NCI-H460 (cell line): ENCODE measurements around the gene PLA2R1. TPM values are rescaled to one million over a fixed set of nuclear protein-coding genes. Genes with fewer than 3 reads are reported as not detected.

ENCODE experiments used
- DNase-seq: peaks from one replicate; pipeline ENCODE4 v3.0.0-alpha.2; 2016; ENCODE audit warnings: low read depth; ENCODE audit errors: extremely low read depth
- total RNA-seq: library from RNA; depleted of rRNA; stranded (reverse); fragments of >200 nt; shearing (Covaris generic); gene quantifications from 2 replicates; pipeline ENCODE4 v1.2.3, GENCODE V29; 2014; rRNA removed

PLA2R1 gene
- total RNA-seq, 1 experiment from 2014 or later = 22.8 TPM

DNA sequence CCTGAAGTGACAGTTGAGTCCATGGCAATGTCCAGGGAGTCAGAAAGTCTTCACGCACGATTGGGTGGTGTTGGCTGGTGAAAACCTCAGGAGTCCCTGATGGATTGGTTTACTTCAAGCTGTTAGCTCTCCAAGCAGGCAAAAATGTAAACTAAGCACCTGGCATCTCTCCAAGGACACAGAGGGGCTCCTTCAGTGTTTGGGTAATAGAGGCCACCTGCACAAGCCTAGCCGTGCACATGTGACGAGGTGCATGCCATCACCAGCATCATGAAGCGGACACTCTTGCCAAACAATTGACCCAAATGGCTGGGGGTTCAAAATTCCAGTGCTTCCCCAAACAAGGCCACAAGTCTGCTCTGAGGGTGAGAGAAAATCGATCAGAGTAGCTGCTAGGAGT is 159.7 kb downstream of the PLA2R1 start:
- no peak for DNase-seq

DNA sequence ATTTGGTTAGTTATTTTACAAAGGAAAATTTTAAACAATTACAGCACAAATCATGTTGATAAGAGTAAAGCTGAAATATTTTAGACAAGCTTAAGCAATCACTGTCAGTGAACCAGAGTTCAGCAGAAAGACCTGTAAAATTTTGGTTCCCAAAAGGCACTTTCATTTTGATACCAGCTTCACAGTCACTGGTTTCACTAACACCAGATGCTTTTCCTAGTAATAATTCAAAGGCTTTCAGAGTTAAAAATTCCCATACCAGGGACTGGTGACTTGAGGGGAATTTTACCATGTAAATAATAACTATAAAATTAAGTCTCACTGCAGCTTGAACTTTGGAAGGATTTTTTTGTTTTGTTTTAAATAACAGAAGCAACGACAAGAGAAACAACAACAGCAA is 162.1 kb downstream of the PLA2R1 start:
- no peak for DNase-seq

DNA sequence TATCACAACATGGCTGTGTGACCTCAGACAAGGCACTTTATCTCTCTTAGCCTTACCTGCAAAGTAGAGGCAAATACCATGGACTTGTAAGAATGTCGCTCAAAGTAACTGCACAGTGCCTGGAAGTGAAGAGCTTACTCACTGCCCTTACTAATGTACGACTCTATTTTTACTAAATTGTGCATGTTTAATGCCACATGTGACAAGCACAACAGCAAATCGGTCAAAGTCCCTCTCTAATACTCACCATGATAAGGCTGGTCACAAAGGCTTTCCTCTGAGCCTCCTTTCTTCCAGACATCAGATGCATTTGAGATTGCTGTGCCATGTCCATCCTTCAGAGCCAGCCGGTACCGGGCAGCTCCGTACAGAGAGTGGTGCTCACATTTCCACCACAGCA is 164.0 kb downstream of the PLA2R1 start:
- DNase-seq = no peak

DNA sequence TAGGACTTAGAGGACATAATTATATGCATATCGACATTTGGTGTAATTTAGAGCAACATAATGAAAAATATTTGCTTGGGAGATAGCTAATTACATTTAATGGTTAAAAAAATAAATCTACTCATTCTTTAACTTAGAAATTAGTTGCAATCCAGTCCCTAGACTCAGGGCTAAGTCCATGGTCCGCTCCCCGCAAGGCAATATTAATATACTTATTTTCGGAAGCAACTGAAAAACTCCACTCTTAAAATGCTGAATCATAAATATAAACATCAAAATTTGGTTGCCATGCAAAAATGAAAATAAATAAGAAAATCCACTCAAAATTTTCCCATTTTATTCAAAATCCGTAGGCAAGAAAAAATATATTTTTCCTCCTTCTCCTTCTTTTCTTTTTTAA is 164.7 kb downstream of the PLA2R1 start:
- DNase-seq = no peak

DNA sequence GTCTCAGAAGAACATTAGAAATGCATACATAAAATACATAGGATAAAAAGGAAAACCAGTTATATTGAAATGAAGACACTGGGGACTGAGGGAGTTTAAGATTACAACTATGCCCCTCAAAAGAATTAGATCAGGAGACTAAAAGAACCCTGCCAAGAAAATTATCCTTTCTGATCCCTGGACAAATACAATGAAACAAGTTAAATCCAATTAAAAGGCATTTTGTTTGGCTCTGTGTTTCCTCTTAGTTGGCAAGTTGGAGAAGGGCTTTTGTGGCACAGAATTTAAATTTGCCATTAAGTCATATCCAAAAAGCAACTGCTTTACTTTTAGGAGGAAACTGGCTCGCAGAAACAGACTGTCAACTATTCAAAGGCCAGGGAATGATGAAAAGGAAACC is 165.3 kb downstream of the PLA2R1 start:
- DNase-seq = no peak

DNA sequence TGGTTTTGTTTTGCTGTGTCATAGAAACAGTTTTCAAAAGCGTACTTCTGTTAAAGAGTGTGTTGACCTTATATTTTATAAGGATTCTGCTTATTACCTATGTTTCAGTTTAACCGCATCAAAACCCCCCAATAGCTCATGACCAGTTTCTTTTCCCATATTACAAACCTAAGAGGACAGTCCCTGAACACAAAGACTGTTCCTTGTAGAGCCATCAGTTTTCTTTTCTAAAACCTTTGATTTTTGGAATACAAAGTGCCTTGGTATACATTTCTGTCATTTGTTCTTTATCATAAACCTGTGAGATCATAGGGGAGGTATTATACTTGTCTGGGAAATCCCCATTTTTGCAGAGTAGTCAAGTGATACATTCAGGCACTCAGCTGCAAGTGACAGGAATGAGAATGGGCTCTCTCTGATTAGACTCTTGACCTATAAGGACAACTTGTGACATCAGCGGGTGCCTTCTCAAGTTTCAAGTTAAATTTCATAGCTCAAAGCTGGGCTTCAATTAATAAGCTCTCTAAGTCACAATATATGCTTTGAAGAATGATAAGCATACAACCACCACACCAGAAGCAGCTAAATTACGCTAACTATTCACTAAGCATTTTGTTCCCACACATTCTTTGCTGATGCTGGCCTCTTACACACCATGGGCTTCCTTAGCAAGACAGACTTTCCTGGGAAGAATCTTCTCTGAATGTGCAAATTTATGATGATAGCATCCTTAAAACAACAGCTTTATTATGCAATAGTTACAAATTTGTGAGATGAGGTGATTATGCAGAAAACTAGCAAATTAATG is 167.0 kb downstream of the PLA2R1 start:
- DNase-seq = no peak

DNA sequence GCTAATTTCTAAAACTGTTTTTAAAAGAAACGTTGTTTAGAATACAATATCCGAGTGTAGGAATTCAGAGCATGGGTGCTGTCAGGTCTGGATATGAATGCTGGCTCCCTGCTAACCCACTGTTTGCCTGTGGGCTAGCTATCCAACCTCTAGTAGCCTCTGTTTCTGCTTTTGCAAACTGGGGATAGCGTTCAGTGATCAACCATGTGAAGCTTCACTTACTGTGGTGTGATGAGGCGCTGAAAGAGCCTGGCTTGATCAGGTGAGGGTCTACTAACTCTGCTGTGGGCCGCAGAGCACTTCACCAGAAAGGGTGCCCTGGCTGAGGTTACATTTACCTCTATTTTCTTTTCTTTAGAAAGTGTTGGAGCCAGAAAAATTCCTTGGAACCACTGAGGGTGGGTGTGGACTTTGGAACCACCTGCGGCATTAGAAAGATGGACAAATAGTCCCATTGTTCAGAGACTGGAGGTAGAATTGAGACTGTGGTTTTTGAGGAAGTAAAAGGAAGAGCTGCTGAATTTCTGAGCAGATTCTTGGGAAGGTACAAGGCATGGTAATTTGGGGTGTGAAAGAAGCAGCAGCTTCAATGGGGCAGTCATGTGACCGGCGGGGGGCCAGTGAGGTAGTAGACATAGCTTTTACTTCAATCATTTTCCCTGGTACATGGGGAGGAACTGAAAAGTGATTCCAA is 168.1 kb downstream of the PLA2R1 start:
- DNase-seq = no peak

DNA sequence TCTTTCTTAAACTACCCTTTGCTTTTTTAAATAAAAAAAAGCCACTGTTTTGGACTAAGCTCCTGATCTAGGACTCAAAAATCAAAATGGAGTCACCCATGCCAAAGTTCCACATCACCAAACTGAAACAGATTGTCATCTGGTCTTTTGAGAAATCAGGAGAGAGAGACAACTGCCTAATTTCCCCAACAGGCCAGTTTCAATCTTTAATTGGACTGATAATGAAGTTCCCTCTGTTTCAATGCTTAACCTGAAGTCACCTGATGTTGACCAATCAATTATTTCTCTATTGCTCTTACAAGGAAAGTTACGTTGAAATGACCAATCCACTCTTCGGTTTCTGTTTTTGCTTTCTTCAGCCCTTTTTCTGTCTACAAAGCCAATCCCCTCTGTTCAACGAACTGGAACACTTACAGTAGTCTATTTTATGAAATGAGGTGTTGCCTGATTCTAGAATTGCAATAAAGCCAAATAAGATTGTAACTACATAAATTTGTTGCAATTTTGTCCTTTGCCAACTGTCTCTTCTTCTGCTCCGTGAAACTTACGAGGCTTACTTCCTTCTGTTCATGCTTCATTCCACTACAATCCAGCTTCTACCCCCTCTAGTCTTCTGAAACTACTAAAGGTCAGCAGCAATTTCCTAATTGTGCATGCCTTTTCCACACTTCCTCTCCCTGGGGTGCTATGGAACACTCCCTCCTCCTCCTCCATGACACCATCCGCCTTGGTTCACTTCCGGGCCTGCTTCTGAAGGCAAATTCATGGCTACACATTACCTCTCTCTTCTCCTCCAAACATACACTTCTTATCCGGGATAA is 169.2 kb downstream of the PLA2R1 start:
- no peak for DNase-seq

DNA sequence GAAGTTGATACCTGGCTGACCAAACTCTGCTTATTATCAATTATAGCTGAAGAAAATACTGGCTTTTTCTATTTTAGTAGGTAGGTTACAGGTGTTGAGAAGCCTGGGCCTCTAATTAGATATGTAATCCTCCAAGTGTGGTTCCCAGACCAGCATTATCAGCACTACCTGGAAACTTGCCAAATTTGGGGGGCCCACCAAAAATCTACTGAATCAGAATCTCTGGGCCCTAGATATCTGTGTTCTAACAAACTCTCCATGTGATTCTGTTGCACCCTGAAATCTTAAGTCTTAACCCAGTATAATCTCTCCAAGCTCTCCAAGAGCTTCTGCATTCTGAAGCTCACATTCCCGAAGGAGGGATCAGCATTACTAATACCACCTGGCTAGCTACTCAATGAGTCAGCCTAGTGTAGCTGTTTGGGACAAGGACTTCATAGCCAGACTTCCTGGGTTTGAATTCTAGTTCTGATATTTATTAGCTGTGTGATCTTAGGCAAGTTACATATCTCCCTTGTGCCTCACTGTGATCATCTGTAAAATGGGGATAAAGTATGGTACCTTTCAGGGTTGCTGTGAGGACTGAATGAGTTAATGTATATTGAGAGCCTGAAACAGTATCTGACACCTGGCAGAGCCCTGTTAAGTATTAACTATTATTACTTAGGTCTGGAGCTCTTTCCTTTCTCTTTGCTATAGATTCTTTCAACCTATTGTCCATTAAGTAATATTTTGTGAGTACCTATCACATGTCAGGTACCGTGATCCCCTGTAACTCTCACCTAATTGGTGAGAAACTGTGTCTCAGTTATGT is 170.3 kb downstream of the PLA2R1 start:
- no peak for DNase-seq

DNA sequence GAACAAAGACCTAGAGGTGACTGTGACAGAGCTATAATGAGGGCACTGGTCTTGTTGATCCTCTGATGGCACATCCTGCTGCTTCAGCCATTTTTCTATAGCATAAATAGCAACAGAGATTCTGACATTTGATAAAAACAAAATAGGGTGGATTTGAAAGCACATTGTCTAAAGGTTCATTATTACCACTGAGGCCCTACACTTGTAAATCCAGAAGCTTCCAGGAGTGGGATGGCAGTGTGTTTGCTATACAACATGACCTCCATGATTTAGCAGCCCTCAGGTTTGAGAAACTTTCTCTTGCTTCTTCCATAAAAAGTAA is 171.2 kb downstream of the PLA2R1 start:
- DNase-seq = no peak

DNA sequence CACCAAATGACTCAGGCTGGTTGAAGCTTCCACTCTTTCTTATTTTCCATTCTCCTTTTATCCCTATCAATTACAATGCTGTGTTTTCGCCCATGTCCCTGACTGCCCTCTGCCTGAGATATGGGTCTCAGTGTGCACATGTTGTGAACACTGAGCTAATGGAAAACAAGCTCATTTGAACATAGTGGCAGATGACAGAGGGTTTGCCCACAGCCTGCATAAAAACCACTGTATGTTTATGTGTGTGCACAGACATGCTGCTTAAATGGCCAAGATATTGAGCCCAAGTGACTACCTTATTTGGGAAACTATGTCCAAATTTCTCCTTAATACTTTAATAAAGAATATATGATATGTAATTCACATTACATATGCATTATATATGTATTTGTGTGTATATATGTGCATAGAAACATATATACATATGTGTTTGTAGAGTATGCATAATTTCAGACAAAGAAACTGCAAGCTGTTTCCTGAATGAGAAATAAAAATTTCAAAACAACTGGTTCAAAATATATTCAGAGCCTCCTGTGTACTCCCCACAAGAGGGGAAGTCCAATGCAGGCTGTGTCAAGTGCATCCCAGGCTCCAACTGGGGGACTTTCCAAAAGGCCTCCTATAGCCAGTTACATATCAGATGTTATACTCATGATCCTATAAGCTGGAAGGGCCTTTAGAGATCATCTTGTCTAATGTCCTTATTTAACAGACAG is 171.7 kb downstream of the PLA2R1 start:
- no peak for DNase-seq

DNA sequence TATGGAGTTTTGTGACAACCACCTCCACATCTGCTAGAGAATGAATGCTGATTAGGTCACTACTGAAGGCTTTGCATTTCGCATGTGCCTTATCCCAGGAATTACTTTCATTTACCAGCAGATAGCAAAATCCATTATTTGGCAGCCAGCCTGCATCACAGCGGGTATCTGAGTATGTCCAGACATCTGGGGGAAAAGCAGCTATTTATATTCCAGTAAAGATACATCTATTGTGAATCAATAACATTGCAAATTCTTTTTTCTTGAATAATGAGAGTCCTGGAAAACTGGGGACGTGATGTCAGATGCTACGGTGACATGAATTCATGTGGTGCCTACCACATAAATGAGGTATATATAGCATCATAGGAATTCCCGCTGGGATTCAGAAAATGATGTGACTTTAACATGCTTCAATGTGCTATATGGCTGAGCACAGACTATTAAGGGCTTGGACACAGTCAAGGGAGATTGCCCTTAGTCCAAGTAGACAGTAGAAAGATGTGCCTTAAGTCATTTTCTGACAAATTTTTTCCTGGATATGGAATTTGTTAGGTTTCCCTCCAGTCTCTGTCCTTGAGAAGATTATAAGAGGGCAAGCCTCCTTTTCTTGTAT is 180.2 kb downstream of the PLA2R1 start:
- DNase-seq = no peak

Other genes with a start within 250 kb of the PLA2R1 start
- 0.12 TPM in 1 of 2 replicates, not detected in the other for gene LY75, start 157.9 kb downstream of the PLA2R1 start, total RNA-seq
- not detected in 2 replicates for gene ITGB6, start 137.7 kb upstream of the PLA2R1 start, total RNA-seq